ENCODE data around the gene UBXN1.
"Not testable (repeated sequence)": the region's sequence is repeated elsewhere in the genome, so short reads cannot be mapped to it uniquely, and the experiment has no call there.

UBXN1 gene

GRCh38 chr11:62708392-62708791 is 29.5 kb upstream of the UBXN1 start:
- DNase-seq = no peak

DNA sequence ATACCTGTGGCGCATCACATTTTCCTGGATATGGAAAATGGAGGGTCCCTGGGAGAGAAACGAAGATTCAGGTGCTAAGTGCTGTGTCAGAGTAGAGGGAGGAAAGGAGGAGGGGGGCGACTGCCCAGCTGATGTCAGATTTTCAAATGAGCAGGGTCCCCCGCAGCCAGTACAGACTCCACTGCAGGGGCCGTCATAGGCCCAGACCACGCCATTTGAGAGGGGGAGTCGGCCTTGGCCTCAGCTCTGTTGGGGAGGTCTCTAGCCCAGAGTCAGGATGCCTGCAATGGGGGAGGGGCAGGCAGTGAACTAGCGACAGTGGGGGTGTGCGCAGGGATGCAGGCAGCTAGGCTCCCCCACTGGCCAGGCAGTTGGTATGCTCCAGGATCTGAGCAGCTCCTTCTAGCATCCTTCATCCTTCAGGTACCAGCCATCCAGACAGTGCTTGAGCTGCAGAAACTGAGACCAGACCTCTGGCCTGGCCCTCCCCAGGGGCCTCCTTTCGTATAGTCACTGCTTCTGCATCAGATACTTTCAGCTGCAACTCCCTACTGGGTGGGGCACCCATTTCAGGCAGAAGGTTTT is 28.5 kb upstream of the UBXN1 start, which contains the start of the genes BSCL2 and GNG3:
BSCL2 (minus strand) TSS at position 148 of the 585 bp plus-strand sequence. CDS start 229 bp downstream, outside the sequence.
GNG3 (plus strand) TSS at position 400 of the 585 bp plus-strand sequence. CDS start 620 bp downstream, outside the sequence.
- DNase-seq = no peak

DNA sequence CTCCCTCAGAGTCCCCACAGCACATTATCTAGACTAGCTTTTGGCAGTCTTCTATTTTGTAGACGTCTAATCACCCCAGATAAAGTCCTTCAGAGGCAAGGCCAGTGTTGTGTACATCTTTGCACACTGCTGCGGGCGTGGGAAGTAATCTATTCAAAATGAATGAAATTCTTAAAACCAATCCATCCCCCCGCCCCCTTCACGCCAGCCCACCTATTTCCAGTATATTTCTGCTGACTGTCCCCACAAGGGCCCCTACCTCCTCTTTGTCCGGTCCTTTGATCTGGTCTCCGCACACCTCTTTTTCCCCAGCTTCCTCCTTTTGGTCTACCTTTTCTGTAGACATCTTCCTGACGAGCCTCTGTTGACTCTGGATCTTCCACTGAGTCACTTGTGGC is 28.0 kb upstream of the UBXN1 start:
- no peak for DNase-seq

DNA sequence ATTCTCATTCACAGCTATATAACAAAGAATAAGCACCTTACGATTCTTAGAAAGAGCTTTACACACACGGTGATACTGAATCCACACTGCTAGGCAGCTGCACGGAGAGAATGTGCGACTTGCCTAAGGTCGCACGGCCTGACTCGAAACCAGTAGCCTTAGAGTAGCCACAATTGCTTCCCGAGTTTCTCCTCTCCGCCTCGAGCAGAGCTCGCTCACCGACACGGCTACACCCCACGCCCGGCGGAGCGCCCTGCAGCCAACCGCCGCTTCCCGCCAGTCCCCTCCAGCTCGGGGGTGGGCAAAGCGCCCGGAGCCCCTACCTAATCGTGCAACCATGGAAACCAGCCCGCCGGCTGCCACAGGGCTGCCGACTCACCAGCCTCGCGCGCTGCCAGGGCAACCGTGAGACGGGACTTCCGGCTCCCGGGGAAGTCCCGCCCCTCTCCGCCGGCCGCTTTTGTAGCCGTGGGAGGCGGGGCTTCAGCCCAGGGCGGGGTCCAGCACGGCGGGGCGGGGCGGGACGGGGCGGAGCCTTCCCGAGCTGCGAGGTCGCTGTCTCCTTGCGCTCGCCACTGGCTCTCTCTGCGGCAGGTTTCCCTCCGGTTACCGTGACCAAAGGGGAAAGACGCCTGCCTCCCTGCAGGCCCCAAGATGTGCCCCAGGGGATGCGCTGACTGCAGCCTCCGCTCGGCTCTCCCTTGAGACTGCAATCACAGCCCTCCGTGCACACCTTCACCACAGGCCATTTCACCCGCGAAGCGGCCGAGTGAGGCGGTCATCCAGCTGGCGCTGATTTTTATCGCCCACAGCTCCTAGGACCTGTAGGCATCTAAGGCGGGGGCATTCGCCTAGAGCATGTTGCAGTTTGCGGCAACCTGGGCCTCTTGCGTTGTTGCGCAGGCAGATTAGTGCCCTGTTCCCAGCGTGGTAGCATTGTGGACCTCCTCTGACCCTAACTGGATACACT is 27.3 kb upstream of the UBXN1 start:
- peak; percentile 96 to 99 (median 98) for DNase-seq

GRCh38 chr11:62705413-62705812 is 26.5 kb upstream of the UBXN1 start:
- DNase-seq = peak; percentile 11 to 35 (median 31)

- peak; percentile 18 to 59 (median 54) for DNase-seq
Observed at GRCh38 chr11:62703921-62704320, 25.0 kb upstream of the UBXN1 start.

GRCh38 chr11:62702246-62702645 is 23.4 kb upstream of the UBXN1 start:
- DNase-seq = peak; percentile 75 to 90 (median 86)

DNA sequence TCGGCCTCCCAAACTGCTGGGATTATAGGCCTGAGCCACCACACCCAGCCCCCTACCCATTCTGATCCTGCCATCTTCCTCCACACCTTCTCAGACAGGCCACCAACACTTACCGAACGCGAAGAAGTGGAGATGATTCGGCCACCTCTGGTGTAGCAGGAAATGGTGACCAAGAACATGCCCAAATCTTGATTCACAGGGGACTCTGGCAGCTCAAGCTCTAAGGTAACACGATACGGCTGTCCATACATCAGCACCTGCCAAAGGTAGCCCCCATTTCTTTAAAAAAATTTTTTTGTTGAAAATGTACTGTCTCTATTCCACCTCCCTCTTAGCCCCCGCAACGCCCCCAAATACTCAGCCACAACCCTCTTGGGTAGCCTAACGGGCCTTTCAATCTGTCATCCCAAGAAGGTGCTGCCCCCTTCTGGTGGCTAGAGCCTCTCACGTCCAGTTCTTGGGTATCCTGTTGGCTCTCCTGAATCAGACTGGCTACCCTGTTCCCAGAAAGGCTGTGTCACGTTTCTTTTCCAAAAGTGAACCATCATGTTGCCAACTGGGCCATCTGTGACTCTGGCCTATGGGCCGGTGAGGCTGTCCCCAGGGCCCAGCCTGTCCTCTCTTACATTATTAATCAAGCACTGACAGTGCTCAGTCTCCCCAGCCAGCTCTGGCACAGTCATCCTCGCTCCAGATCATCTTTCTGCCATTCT is 15.7 kb upstream of the UBXN1 start:
- peak; percentile 83 to 92 (median 86) for DNase-seq

DNA sequence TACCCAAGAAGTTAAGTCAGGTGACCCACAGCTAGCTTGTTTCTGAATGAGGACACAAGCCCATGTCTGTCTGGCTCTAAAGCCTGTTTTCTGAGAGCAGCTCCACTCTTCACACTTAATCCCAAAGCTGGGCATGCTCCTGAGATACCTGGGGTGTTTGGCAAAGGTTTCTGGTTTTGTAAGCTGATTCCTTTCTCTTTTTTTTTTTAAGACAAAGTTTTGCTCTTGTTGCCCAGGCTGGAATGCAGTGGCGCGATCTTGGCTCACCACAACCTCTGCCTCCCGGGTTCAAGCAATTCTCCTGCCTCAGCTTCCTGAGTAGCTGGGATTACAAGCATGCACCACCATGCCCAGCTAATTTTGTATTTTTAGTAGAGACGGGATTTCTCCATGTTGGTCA is 14.8 kb upstream of the UBXN1 start:
- DNase-seq = not testable (repeated sequence)

- no peak for DNase-seq
Observed at GRCh38 chr11:62689421-62690183, 10.7 kb upstream of the UBXN1 start, which contains the start of gene LRRN4CL. Gene LRRN4CL, minus strand, starts transcription at chr11:62689530. Its CDS starts 1,022 bp downstream, at chr11:62688508.

GRCh38 chr11:62688491-62688890 is 9.6 kb upstream of the UBXN1 start:
- no peak for DNase-seq

DNA sequence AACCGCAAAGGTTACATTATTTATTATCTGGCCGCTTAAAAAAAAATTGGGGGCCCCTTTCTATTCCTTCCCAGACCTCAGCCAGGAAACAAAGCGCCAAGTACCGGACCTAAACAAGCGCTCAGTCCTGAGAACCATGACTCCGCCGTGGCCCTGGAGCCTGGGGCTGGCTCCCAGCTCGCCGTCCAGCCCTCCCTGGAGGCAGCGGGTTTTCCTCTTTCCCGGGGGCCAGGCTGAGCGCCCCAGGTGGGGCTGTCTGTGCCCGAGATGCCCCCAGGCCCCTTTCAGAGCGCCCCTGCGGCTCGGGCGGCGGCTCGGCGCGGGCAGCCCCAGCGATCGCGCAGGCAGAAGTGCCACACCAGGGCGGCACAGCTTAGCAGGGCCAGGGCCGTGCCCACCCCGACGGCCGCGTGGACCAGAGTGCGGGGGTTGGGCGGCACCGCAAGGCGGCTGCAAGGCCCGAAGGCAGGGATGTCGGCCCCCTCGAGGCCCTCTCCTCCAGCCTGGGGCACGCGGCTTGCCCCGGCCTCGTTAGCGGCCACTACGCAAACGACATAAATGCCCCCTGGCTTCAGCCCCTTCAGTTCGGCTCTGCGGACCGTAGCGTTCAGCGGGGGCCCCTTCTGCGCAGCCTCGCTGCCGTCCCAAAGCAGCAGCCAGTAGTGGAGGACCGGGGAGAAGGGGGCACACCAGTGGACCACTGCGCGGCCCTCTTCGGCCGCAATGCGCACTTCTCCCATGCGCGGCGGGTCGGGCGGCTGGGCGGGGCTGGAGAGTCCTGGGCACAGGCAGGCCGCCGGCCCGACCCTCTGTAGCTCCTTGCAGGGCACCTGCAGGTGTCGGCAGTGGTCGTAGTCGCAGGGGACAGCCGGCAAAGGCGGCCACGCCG is 8.9 kb upstream of the UBXN1 start:
- no peak for DNase-seq

DNA sequence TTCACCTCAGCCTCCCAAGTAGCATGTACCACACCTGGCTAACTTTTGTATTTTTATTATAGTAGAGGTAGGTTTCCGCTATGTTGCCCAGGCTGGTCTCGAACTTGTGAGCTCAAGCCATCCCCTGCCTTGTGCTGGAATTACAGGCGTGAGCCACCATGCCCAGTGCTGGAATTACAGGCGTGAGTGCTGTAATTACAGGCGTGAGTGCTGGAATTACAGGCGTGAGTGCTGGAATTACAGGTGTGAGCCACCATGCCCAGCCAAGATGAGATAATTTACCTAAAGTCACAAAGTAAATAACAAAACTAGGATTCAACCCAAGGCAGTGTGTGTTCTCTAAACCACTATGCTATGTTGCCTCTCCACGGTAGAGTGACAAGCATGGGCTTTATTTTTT is 3.6 kb upstream of the UBXN1 start:
- no peak for DNase-seq

- peak; percentile 57 to 73 (median 68) for DNase-seq
Observed at GRCh38 chr11:62680825-62681240, 2.0 kb upstream of the UBXN1 start.

GRCh38 chr11:62678433-62678769 is 472 bp downstream of the UBXN1 start:
- no peak for DNase-seq

DNA sequence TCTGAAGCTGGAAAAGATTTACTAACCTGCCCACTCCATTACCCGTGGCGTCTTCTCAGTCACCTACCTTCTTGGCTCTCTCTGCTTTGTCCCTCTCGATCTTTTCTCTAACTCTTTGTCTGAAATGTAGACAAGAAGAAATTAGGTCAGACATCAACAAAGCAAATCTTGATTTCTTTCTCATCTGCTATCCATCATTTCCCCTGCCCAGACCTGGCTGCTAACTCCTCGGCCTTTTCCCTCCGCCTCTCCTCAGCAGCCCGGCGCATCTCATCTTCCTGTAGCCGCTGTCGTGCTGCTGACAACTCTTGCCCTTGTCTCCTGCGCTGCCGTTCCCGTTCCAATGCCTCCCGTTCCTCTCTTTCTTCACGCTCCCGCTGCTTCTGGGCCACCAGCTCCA is 1.2 kb downstream of the UBXN1 start:
- DNase-seq = no peak

GRCh38 chr11:62677156-62677555 is 1.7 kb downstream of the UBXN1 start:
- DNase-seq = no peak

GRCh38 chr11:62676698-62677097 is 2.2 kb downstream of the UBXN1 start:
- no peak for DNase-seq

DNA sequence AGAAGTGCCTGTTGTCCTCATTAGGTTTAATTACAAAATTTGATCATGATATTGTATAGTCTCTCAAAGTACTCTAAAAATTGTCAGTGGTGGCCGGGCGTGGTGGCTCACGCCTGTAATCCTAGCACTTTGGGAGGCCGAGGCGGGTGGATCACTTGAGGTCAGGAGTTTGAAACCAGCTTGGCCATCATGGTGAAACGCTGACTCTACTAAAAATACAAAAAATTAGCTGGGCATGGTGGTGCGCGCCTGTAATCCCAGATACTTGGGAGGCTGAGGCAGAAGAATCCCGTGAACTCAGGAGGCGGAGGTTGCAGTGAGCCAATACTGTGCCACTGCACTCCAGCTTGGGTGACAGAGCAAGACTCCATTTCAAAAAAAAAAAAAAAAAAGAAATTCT is 3.5 kb downstream of the UBXN1 start:
- not testable (repeated sequence) for DNase-seq

DNA sequence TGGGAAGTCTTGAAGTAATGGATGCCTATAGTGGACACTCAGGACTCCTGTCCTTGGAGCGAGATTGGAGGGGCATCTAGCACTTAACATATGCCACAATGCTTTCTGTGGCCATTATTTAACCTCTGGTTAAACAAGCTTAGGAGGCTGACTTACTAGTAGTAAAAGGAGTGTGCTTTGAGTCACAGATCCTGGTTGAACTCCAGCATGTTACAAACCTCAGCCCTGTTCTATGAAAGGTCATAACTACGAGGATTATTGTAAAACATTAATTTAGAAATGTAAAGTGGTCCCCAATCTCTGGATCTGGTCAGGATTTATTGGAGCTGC is 5.7 kb downstream of the UBXN1 start:
- DNase-seq = no peak
